ENCODE results near the gene CALCOCO1.

DNA sequence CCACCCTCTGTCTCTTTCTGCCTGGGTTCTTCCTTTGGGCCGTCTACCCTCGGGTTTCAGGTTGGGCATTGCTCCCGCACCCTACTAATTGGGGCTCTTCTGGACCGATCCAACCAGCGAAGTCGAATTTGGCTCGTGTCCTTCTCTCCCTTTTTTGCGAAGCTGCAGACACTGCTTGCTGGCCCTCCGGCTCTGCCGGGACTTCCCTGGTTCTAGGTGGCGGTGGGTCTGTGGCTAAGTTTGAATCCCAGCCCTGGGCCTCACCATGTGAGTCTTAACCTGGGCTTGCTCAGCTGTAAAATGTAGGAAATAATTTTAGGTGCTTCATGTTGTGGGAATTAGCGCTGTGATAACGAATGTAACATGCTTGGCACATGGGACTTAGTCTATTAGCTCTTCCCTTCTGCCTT is 24.9 kb upstream of the CALCOCO1 start:
- TF ChIP-seq RFX5 (IDR thresholded peaks at IDR 0.05; ENCODE audit: borderline replicate concordance, low read depth, low read length) (no peak), BRCA1 (IDR thresholded peaks at IDR 0.05; ENCODE audit: low read depth, low read length) (no peak), POLR2A (IDR thresholded peaks at IDR 0.05; ENCODE audit: control extremely low read depth in 1 of 2, low read depth in 2 of 2, low read length in 2 of 2) (no peak), RXRA (IDR thresholded peaks at IDR 0.05; ENCODE audit: insufficient read depth, low read depth, low read length) (no peak), SP1 (IDR thresholded peaks at IDR 0.05; ENCODE audit: low read depth, low read length) (no peak), JUND (IDR thresholded peaks at IDR 0.05; ENCODE audit: low read length) (no peak), CEBPB (IDR thresholded peaks at IDR 0.05; ENCODE audit: low read depth, low read length) (no peak), GABPA (IDR thresholded peaks at IDR 0.05; ENCODE audit: borderline replicate concordance, insufficient read depth, low read length) (no peak), TCF12 (IDR thresholded peaks at IDR 0.05; ENCODE audit: low read depth, low read length) (no peak), NRF1 (IDR thresholded peaks at IDR 0.05; ENCODE audit: low read depth, low read length) (no peak), CHD2 (IDR thresholded peaks at IDR 0.05; ENCODE audit: low read length) (no peak), HDAC2 (IDR thresholded peaks at IDR 0.05; ENCODE audit: borderline replicate concordance in 1 of 2, low read depth in 2 of 2, low read length in 2 of 2) (no peak)
- TF ChIP-seq, protein P1, sequence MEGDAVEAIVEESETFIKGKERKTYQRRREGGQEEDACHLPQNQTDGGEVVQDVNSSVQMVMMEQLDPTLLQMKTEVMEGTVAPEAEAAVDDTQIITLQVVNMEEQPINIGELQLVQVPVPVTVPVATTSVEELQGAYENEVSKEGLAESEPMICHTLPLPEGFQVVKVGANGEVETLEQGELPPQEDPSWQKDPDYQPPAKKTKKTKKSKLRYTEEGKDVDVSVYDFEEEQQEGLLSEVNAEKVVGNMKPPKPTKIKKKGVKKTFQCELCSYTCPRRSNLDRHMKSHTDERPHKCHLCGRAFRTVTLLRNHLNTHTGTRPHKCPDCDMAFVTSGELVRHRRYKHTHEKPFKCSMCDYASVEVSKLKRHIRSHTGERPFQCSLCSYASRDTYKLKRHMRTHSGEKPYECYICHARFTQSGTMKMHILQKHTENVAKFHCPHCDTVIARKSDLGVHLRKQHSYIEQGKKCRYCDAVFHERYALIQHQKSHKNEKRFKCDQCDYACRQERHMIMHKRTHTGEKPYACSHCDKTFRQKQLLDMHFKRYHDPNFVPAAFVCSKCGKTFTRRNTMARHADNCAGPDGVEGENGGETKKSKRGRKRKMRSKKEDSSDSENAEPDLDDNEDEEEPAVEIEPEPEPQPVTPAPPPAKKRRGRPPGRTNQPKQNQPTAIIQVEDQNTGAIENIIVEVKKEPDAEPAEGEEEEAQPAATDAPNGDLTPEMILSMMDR (IDR thresholded peaks at IDR 0.05; ENCODE audit: control extremely low read depth in 1 of 3, insufficient read depth in 1 of 3, low read depth in 1 of 3, low read length in 3 of 3): no peak
